ENCODE results near the gene SENP1.

Gene SENP1

GRCh38 chr12:48039151-48039550 lies 66.7 kb downstream of the SENP1 start:
- no peak for TF ChIP-seq CTCF (conservative IDR thresholded peaks at IDR 0.05)
- no peak overlapping the region for H3K27ac ChIP-seq

GRCh38 chr12:48038085-48038484 lies 67.8 kb downstream of the SENP1 start:
- no peak overlapping the region for H3K27ac ChIP-seq
- no peak for TF ChIP-seq CTCF (conservative IDR thresholded peaks at IDR 0.05)

GRCh38 chr12:48037267-48037915 lies 68.5 kb downstream of the SENP1 start:
- no peak overlapping the region for H3K27ac ChIP-seq

GRCh38 chr12:48036818-48037217 lies 69.1 kb downstream of the SENP1 start:
- H3K27ac ChIP-seq: no peak overlapping the region
- TF ChIP-seq CTCF (conservative IDR thresholded peaks at IDR 0.05): no peak

More at GRCh38 chr12:48037267-48037915, 68.5 kb downstream of the SENP1 start:
- no peak for TF ChIP-seq CTCF (conservative IDR thresholded peaks at IDR 0.05)

GRCh38 chr12:48034835-48035805 lies 70.8 kb downstream of the SENP1 start:
- no peak for TF ChIP-seq CTCF (conservative IDR thresholded peaks at IDR 0.05)
- H3K27ac ChIP-seq: no peak overlapping the region

- no peak for TF ChIP-seq CTCF (conservative IDR thresholded peaks at IDR 0.05)
- no peak overlapping the region for H3K27ac ChIP-seq
These were observed 72.4 kb downstream of the SENP1 start for GRCh38 chr12:48033451-48033850.

GRCh38 chr12:48032597-48032996 lies 73.3 kb downstream of the SENP1 start:
- no peak overlapping the region for H3K27ac ChIP-seq
- TF ChIP-seq CTCF (conservative IDR thresholded peaks at IDR 0.05): no peak

All from VCaP (cell line).